Activated CD4-positive, alpha-beta T cell treated with anti-CD3 and anti-CD28 coated beads, Interleukin-2, amount 50 U/mL, for 4 hours (primary cell): Measurements from ENCODE around the gene ZFAND2B.

ENCODE experiments used
- DNase-seq, 2 experiments: peaks; one replicate each; pipeline ENCODE4 v3.0.0-alpha.2; 2020

The ZFAND2B gene

GRCh38 chr2:219206328-219207133 lies at the start of gene ZFAND2B:
Gene ZFAND2B, plus strand, starts transcription at chr2:219206782. Its CDS starts 206 bp downstream, at chr2:219206988.
- peak; percentile 89 to 91 for DNase-seq

- no peak for DNase-seq
Observed at GRCh38 chr2:219157396-219157795, 49.2 kb upstream of the ZFAND2B start.

GRCh38 chr2:219158025-219158424 lies 48.6 kb upstream of the ZFAND2B start:
- no peak for DNase-seq

GRCh38 chr2:219158586-219158985 lies 48.0 kb upstream of the ZFAND2B start:
- DNase-seq = no peak

GRCh38 chr2:219159771-219160185 lies 46.8 kb upstream of the ZFAND2B start:
- no peak for DNase-seq

- DNase-seq = peak; percentile 89 to 91
Observed at GRCh38 chr2:219160186-219161017, 46.2 kb upstream of the ZFAND2B start, which contains the start of gene NHEJ1. Gene NHEJ1, minus strand, starts transcription at chr2:219160815. Its CDS starts 2,453 bp downstream, at chr2:219158362.

- no peak for DNase-seq
Observed at GRCh38 chr2:219161097-219161496, 45.5 kb upstream of the ZFAND2B start.

GRCh38 chr2:219163156-219163555 lies 43.4 kb upstream of the ZFAND2B start:
- no peak for DNase-seq

- DNase-seq = no peak
Observed at GRCh38 chr2:219165058-219165911, 41.3 kb upstream of the ZFAND2B start.

- no peak for DNase-seq
Observed at GRCh38 chr2:219167997-219168396, 38.6 kb upstream of the ZFAND2B start.

- no peak for DNase-seq
Observed at GRCh38 chr2:219168526-219168925, 38.1 kb upstream of the ZFAND2B start.

- DNase-seq = no peak
Observed at GRCh38 chr2:219168932-219169331, 37.6 kb upstream of the ZFAND2B start.

GRCh38 chr2:219169930-219170654 lies 36.5 kb upstream of the ZFAND2B start, which contains the start of gene SLC23A3:
Gene SLC23A3, minus strand, starts transcription at chr2:219170029. Its CDS starts 45 bp downstream, at chr2:219169984.
- DNase-seq = no peak

GRCh38 chr2:219171231-219171651 lies 35.3 kb upstream of the ZFAND2B start:
- DNase-seq = no peak

- DNase-seq = no peak
Observed at GRCh38 chr2:219172231-219173154, 34.1 kb upstream of the ZFAND2B start.

- DNase-seq = no peak
Observed at GRCh38 chr2:219173176-219173575, 33.4 kb upstream of the ZFAND2B start.

GRCh38 chr2:219174146-219174545 lies 32.4 kb upstream of the ZFAND2B start:
- no peak for DNase-seq

- DNase-seq = no peak
Observed at GRCh38 chr2:219174801-219175200, 31.8 kb upstream of the ZFAND2B start.

GRCh38 chr2:219175486-219175885 lies 31.1 kb upstream of the ZFAND2B start:
- DNase-seq = no peak

GRCh38 chr2:219175928-219176817 lies 30.4 kb upstream of the ZFAND2B start:
- peak in 1 of 2 experiments; percentile 8 for DNase-seq
